SK-N-SH (cell line): Measurements from ENCODE around the gene LRRN4.

Source experiments
- CHD2 ChIP-seq: fragments of 150-350 bp; IDR thresholded peaks from 2 replicates; pipeline ENCODE4 v1.6.1; 2018; ENCODE audit warnings: low read length; ENCODE audit not compliant: partially characterized antibody
- CTCF ChIP-seq: fragments of 200-600 bp; sonication (generic); IDR thresholded peaks from 2 replicates; pipeline ENCODE4 v1.6.1; 2017; ENCODE audit warnings: antibody characterized with exemption, mild to moderate bottlenecking, moderate library complexity
- ELF1 ChIP-seq: IDR thresholded peaks from 2 replicates; pipeline ENCODE4 v1.4.0; 2012
- EZH2phosphoT487 ChIP-seq: fragments of 200-600 bp; sonication (generic); IDR thresholded peaks from 2 replicates; pipeline ENCODE4 v1.6.1; 2017; ENCODE audit warnings: low read depth, mixed run types, mild to moderate bottlenecking, antibody characterized with exemption, moderate library complexity, borderline replicate concordance
- MXI1 ChIP-seq: IDR thresholded peaks from 2 replicates; pipeline ENCODE4 v1.6.1; 2012; ENCODE audit warnings: mild to moderate bottlenecking, low read depth, low read length, improper control_type of control experiment
- POLR2AphosphoS5 ChIP-seq: IDR thresholded peaks from 2 replicates; pipeline ENCODE4 v1.6.1; 2012; ENCODE audit warnings: low read depth, low read length
- RCOR1 ChIP-seq: fragments of 150-350 bp; IDR thresholded peaks from 2 replicates; pipeline ENCODE4 v1.6.1; 2017; ENCODE audit warnings: antibody characterized with exemption, low read length
- TAF1 ChIP-seq: IDR thresholded peaks from 2 replicates; pipeline ENCODE4 v1.6.1; 2012; ENCODE audit warnings: low read depth, mild to moderate bottlenecking, low read length, moderate library complexity, borderline replicate concordance
- TF ChIP-seq, protein P1 (sequence below): IDR thresholded peaks from 2 replicates; pipeline ENCODE4 v1.4.0; 2012; ENCODE audit warnings: low read depth

DNA sequence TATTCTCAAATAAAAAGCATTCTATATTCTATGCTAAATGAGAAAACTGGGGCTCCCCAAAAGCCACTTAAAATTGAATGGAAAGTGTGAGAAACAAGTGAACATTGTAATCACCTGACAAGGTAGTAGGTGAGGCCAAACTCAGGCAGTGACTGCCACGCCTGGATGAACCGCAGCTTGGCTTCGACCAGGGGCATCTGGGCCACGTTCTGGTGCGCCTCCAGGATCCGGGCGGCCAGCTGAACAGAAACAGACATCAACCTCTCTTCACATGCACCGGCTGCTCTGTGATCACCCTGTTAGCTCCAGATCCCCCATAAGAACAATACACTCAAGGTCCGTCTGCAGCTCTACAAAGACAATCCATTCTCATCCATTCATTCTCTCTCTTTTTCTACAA lies 30.1 kb upstream of the LRRN4 start:
- TF ChIP-seq CHD2 = no peak
- TF ChIP-seq EZH2phosphoT487 = no peak
- TF ChIP-seq CTCF = no peak
- TF ChIP-seq ELF1 = no peak
- TF ChIP-seq POLR2AphosphoS5 = no peak
- no peak for TF ChIP-seq RCOR1
- no peak for TF ChIP-seq MXI1
- TF ChIP-seq TAF1 = no peak
- TF ChIP-seq, protein P1, sequence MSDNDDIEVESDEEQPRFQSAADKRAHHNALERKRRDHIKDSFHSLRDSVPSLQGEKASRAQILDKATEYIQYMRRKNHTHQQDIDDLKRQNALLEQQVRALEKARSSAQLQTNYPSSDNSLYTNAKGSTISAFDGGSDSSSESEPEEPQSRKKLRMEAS = no peak
